ENCODE results near the gene IRF5.
A peak's percentile ranks its signal among the peaks of the same experiment; 100 is the strongest.
"Not testable (repeated sequence)": the region's sequence is repeated elsewhere in the genome, so short reads cannot be mapped to it uniquely, and the experiment has no call there.

The IRF5 gene

DNA sequence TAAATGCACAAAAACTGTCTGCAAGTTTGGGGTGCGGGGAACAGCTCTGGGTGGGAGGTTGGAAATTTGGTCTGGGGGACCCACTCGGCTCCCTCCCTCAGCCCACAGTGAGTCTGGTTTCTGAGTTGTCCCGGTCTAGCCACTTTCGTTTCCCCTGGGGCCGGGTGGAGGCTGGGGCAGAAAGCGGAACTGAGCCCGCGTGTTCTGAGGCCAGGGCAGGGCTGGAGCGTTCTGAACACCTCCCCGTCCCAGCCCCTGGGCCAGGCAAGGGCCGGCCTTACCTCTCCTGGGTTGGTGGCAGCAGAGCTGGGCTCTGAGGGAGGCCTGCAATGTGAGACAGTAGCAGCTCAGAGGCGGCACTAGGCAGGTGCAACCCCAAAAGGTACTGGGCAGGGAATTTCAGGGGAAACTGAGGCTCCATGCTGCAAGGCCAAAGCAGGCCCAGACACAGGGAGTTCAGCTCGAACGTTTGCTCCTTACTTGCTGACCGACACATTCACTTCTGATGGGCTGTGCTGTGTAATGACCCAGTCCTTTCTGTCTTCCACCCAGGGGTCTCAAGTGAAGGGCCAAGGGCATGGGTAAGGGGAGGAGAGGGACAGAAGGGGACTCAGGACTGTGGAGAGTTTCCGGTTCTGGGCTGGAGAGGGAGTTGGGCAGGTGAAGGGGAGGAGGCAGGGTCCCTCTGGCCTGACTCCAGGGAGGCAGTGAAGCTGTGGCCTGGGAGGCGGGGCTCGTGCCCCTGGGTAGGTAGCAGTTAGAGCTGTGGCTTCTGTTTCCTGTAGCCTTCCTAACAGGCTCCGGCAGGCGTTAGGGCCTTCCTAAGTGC lies 3.0 kb downstream of the IRF5 start:
- peak; percentile 79 for DNase-seq

DNA sequence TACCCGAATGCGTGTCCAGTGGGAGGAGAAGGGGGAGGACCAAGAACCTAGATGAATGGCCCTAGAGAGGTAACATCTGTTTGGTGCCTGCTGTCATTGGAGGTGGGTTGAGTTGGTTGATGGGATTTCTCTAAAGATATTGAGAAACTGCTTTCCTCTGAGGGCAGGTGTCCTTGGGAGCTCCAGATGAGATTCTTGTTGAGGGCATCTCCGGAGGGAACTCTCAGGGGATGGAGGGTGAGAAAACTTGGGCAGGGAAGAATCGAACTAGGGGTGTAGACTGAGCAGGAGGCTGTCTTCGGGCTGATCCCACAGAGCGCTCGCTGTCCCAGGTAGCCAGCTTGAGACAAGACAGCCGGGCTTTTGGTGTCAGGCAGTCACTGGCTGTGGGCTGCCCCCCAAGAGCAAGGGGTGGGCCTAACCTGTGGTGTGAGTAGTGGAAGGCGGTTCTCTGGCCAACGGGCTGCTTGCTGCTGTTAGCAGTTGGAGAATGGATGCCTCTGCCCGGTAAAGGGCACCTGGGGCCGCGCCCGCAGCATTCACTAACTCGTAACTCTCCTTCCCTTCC lies 3.7 kb downstream of the IRF5 start:
- no peak for DNase-seq

DNA sequence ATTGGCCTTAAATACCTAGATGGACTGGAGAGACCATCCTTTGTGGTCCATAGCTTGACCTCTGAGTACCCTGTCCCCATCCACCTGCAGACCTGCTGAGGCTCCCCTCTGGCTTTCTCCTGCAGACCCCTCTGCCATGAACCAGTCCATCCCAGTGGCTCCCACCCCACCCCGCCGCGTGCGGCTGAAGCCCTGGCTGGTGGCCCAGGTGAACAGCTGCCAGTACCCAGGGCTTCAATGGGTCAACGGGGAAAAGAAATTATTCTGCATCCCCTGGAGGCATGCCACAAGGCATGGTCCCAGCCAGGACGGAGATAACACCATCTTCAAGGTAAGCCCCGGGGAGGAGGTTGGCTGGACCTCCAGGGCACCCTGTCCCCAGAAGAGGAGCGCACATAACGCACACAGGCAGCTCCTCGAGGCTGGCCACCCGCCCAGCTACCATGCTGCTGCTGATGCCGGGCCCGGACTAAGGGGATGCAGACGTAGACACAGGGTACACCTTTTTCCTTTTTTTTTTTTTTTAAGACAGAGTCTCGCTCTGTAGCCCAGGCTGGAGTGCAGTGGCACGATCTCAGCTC lies 4.3 kb downstream of the IRF5 start:
- DNase-seq, result no peak

DNA sequence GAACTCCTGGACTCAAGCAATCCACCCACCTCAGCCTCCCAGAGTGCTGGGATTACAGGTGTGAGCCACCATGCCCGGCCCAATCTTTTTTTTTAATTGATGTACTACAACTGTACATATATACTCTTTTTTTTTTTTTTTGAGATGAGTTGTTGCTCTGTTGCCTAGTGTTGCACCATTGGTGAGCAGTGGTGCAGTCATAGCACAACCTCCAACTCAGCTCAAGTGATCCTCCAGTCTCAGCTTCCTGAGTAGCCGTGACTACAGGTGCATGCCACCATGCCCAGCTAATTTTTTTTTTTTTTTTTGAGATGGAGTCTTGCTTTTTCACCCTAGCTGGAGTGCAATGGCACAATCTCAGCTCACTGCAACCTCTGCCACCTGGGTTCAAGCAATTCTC lies 5.5 kb downstream of the IRF5 start:
- not testable (repeated sequence) for DNase-seq

DNA sequence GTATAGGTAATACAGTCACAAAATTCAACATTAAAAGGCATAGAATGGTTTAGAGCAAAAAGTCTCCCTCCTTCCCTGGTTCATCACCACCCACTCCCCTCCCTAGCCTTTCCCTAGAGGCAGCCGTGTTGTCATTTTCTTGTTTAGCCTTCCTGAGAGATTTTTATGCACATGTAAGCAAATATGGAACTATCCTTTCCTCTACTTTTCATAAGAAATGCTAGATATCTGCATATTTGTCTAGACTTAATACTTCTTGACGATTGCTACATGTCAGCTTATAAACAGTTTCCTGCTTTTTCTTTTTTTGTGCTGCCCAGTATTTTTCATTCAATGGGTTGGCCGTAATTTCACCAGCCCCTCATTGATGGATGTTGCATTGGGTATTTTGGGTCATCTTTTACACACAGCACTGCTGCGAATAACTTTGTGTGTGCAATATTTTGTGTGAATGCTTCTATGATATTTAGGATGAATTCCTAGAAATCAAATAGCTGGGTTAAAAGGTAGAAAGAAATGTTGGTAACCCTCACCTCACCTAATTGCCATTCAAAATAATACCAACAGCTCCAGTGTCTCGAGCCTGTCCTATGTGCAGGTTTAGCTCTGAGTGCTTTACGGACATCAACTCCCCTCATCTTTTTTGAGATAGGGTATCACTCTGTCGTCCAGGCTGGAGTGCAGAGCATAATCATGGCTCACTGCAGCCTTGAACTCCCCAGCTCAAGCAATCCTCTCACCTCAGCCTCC lies 6.9 kb downstream of the IRF5 start:
- DNase-seq, result no peak

DNA sequence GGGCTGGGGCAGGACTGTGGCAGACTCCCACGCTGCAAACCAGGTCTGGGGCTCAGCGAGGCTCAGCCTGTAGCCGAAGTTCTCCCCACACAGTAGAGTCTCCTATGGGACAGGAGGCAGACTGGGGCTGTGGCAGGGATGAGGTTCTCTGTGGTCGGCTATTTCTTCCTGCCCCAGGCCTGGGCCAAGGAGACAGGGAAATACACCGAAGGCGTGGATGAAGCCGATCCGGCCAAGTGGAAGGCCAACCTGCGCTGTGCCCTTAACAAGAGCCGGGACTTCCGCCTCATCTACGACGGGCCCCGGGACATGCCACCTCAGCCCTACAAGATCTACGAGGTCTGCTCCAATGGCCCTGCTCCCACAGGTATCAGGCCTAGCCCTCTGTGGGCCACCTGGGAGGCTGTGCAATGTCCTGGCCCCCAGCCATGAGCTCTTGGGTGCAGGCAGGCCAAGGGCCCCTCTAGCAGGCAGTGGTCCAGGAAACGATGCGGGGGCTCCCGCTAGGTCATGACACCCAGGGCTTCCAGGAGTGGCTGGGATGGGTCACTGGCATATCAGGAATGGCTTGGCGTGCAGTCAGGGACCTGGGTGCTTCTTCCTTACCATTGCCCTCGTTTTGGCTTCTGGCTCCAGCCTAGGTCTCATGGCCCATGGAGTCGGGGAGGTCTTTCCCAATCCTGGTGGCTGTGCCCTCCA lies 8.1 kb downstream of the IRF5 start:
- DNase-seq, result no peak

DNA sequence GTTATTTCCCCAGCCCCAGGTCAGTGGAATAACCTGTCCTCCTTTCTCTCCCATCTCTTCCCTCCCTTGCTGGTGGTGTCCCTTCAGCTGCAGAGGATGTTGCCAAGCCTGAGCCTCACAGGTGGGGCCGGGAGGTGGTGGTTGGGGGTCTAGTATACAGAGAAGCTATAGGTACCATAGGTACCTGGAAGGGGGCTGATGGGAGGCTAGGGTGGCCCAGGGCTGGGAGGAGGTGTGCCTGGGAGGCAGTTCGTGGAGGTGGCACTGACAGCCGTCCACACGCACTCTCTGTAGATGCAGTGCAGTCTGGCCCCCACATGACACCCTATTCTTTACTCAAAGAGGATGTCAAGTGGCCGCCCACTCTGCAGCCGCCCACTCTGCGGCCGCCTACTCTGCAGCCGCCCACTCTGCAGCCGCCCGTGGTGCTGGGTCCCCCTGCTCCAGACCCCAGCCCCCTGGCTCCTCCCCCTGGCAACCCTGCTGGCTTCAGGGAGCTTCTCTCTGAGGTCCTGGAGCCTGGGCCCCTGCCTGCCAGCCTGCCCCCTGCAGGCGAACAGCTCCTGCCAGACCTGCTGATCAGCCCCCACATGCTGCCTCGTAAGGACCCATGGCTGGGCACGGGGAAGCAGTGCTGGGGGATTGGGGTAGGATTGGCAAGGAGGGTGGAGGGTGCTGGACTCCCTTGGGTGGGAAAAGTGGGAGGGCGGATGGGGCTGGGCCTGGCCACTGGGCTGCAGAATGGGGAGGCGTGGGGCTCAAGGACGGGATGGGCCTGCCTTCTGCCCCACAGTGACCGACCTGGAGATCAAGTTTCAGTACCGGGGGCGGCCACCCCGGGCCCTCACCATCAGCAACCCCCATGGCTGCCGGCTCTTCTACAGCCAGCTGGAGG lies 9.5 kb downstream of the IRF5 start:
- no peak for DNase-seq

DNA sequence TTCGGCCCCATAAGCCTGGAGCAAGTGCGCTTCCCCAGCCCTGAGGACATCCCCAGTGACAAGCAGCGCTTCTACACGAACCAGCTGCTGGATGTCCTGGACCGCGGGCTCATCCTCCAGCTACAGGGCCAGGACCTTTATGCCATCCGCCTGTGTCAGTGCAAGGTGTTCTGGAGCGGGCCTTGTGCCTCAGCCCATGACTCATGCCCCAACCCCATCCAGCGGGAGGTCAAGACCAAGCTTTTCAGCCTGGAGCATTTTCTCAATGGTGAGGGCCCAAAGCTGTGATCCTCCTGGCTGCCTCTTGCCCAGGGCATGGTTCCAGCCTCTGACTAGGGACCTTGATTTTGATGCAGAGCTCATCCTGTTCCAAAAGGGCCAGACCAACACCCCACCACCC lies 10.1 kb downstream of the IRF5 start:
- DNase-seq, result no peak

DNA sequence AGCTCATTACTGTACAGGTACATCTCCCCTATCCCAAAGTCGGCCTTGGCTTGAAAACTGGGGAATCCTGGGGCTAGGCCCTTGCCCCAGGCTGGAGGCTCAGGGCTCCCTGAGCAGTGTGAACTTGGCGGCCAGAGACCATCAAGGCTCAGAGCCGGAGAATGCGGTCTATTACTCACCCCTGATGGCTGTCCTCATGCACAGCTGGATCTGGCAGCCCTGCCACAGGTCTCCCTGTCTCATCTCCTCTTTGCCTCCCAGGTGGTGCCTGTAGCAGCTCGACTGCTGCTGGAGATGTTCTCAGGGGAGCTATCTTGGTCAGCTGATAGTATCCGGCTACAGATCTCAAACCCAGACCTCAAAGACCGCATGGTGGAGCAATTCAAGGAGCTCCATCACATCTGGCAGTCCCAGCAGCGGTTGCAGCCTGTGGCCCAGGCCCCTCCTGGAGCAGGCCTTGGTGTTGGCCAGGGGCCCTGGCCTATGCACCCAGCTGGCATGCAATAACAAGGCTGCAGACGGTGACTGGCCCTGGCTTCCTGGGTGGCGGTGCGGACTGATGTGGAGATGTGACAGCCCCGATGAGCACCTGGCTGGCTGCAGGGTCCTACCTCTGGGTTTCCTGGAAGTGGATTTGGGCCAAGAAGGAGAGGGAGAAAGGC lies 10.7 kb downstream of the IRF5 start:
- DNase-seq, result peak; percentile 97

DNA sequence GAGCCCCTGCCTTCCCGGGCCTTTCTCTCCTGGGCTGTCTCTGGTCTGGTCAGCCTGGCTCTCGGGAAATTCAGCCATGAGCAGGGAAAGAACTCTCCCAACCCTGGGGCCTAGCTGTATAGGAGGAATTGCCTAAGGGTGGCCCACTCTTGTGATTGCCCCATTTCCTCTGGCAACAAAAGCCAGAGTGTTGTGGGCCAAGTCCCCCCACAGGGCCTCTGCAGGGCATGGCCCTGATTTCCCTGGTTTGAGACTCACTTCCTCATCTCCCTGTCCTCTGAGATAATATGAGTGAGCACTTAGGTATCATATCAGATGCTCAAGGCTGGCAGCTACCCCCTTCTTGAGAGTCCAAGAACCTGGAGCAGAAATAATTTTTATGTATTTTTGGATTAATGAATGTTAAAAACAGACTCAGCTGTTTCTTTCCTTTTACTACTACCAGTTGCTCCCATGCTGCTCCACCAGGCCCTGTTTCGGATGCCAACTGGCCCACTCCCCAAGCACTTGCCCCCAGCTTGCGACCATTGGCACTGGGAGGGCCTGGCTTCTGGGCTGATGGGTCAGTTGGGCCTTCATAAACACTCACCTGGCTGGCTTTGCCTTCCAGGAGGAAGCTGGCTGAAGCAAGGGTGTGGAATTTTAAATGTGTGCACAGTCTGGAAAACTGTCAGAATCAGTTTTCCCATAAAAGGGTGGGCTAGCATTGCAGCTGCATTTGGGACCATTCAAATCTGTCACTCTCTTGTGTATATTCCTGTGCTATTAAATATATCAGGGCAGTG lies 11.4 kb downstream of the IRF5 start:
- peak; percentile 88 for DNase-seq

DNA sequence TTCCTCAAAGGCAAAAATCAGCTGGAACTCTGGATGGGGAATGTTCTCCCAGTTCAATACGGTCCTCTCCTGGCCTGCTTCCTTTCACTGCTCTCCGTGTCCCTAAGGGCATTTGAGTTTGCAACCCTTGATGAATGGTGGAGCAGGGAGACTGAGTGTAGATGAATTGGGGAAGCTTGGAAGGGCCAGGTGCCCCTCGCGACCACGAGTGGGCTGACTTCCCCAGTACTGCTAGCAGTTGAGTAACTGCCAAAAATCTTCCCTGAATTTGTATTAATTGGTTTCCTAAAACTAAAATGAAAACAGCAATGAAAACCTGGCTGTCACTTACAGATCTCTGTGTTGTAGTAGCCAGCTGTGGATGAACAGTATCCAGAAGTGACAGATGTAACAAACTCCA lies 13.6 kb downstream of the IRF5 start:
- DNase-seq, result no peak

DNA sequence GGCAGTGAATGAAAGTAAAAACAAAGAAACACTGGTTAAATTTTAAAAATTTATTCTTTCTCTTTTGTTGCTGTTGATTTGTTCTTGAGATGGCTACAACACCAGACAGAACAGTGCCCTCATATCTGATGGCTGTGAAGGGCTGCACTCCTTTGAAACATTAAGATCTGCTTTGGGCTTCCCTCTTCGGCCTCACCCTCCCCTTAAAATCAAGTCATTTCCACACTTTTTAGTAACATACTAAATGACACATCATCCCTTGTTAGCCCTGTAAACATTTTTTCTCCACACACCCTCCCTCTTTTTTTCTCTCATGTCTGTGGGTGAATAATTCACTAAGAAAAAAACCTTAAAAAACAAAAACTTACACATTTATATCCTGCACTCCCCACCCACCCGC lies 16.4 kb downstream of the IRF5 start:
- no peak for DNase-seq

DNA sequence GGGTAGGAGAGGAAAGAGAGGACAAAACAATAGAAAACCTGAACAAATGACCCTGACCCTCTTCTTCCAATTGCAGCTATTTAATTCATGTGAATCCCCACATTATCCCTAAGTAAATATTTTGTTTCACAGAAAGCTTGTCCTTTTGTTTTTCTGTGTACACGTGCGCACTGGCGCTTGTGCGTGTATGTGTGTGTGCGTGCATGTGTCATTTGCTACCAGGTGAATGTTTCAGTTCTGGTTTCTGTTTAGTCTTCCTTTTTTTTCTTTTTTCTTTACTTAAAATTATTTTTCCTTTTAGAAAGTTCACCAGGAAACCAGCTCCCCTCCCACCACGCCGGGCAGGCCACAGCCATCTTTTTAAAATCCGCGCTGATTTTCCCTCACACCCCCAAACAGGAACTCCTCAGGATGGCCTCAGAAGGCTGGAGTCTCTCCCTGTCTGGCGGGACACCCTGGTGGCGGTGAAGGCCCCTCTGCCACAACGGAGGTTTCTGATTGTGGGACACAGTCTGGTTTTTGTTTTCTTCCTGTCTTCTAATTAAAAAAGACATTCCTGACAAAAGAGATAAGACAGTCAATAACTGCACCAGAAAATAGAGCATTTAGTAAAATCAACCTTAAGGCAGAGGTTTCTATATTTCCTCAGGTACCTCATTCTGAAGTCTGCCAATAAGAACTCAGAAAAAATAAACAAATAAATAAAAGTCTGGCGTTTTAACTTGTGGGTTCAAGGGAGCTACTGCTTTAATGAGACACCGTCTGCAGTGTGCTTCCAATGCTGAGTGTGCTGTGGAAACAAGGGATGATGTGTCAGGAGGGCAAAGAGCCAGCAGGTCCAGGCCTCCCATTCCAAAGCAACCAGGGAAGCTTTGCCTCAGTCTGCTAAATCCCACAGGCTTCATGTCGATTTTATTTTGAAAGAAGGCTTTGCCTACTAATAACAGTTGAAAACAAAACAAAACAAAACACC lies 17.4 kb downstream of the IRF5 start:
- no peak for DNase-seq

DNA sequence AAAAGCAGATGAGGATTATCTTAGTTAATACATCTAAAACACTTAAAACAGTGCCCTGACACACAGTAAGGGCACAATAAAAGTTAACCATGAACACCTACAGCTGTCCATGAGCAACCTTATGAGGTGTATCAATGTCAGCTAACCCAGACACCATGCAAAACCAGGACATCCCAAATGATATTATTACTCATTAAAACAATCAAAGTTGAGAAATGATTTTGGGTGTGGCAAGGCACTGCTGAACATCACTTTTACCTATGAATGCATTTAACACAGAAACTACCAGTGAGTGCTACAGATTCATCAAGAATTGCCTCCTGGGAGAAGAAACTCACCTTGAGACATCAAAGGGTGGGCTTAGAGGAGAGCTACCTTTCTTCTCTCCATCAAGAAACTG lies 18.3 kb downstream of the IRF5 start:
- no peak for DNase-seq

DNA sequence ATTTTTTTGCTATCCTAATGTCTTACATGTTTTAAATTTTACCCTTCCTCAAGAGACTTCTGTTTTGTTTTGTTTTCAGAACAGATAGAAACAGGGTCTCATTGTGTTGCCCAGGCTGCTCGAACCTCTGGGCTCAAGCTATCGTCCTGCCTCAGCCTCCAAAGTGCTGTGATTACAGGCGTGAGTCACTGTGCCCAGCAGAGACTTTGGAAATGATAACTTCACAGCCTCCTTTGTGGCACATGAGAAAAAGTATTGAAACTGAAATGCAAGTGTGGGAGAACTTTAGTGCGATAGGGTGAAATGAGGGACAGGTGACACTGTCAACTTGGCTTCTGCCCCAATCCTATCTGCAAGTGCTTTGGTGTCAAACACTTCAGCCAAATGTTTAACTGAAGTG lies 21.6 kb downstream of the IRF5 start:
- no peak for DNase-seq

DNA sequence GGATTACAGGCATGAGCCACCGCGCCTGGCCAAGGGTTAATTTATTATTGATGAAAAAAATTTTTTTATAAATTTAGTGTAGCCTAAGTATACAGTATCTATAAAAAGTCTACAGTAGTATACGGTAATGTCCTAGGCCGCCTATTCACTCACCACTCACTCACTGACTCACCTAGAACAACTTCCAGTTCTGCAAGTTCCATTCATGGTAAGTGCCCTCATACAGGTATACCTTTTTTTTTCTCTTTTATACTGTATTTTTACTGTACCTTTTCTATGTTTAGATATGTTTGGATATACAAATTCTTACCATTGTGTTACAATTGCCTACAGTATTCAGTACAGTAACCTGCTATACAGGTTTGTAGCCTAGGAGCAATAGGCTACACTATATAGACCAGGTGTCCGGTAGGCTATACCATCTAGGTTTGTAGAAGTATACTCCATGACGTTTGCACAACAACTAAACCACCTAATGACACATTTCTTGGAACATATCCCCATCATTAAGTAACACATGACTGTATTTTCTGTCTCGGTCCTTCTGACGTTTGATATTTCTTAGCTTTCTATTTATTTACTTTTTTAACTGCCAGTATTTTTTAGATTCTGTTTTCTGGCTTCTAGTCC lies 23.4 kb downstream of the IRF5 start:
- DNase-seq, result no peak

DNA sequence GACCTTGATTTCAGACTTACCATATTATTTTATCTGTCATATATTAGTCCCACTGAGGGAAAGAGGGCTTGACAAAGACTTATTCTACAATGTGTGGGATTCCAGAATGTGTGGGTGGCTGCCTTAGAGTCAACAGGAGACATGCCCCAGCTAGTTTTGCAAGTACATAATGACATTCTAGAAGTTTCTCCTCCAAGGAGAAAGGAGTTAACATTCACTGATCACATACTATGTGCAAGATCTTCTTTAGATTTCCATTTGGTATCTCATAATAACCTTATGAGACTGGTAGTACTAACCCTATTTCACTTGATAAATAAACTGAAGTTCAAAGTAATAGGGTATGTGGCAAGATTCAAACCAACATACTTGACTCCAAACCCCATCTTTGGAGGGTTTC lies 25.2 kb downstream of the IRF5 start:
- no peak for DNase-seq

DNA sequence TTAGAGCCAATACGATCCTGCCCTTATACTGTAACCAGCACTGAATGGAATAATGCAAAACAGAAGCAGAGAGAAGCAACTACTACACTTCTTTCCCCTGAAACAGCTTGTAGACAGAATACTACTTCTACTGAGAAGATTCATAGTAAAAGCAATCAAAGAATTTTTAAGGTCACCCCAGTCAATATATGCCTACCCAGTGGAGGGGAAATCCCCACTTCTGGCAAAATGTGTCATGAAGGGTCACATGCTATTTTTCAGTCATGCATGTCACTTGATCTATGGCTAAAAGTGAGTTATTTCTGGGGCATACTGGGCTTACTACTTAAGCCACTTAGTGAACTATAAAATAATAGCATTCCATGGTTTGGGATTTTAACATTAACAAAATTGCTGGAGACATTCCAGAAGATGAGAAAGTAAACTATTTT lies 25.6 kb downstream of the IRF5 start:
- DNase-seq, result no peak

DNA sequence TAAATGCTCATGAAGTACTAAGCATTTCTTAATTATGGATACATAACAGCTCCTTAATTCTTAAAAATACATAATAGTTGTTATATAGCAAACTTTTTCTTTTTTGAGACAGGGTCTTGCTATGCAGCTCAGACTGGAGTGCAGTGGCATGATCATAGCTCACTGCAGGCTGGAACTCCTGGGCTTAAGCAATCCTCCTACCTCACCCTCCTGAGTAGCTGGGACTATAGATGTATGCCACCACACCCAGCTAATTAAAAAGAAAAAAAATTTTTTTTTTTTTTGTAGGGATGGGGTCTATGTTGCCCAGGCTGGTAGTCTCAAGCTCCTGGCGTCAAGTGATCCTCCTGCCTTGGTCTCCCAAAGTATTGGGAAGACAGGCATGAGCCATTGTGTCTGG lies 30.9 kb downstream of the IRF5 start:
- no peak for DNase-seq

Data from GF-D8 (cell line).